Mesenchymal stem cell (in vitro differentiated cells and primary cell): ENCODE results near the gene SLC25A44. TPM values are rescaled to one million over a fixed set of nuclear protein-coding genes. Genes with fewer than 3 reads are reported as not detected.
A peak's percentile ranks its signal among the peaks of the same experiment; 100 is the strongest.

Experiments used
- DNase-seq: peaks from one replicate; pipeline ENCODE4 v3.0.0-alpha.2; 2013
- H2AFZ ChIP-seq: one replicate; pipeline ENCODE4 v1.6.1; 2013; ENCODE audit warnings: low read depth, mild to moderate bottlenecking, control low read depth, inconsistent platforms, low read length, moderate library complexity
- H2AK5ac ChIP-seq: 2 replicates; pipeline ENCODE4 v1.6.1; 2013; ENCODE audit warnings: low read length, moderate library complexity, mild to moderate bottlenecking, inconsistent platforms; ENCODE audit not compliant: severe bottlenecking
- H2BK120ac ChIP-seq: one replicate; pipeline ENCODE4 v1.6.1; 2013; ENCODE audit warnings: low read depth, mild to moderate bottlenecking, inconsistent platforms, low read length, moderate library complexity
- H2BK12ac ChIP-seq, 2 experiments: one replicate each; pipeline ENCODE4 v1.6.1; 2013; ENCODE audit warnings: inconsistent platforms in 2 of 2, low read length in 2 of 2, mild to moderate bottlenecking in 2 of 2, moderate library complexity in 2 of 2, control low read depth in 1 of 2
- H2BK15ac ChIP-seq: one replicate; pipeline ENCODE4 v1.6.1; 2013; ENCODE audit warnings: mild to moderate bottlenecking, low read depth, inconsistent platforms; ENCODE audit not compliant: poor library complexity, severe bottlenecking
- H2BK5ac ChIP-seq: 2 replicates; pipeline ENCODE4 v1.6.1; 2013; ENCODE audit warnings: low read depth, mild to moderate bottlenecking, low read length, control low read depth, inconsistent platforms; ENCODE audit not compliant: poor library complexity, severe bottlenecking
- H3K14ac ChIP-seq, 2 experiments: one replicate each; pipeline ENCODE4 v1.6.1; 2013; ENCODE audit warnings: inconsistent platforms in 2 of 2, low read length in 2 of 2, control low read depth in 1 of 2, mild to moderate bottlenecking in 1 of 2, moderate library complexity in 1 of 2
- H3K18ac ChIP-seq, 2 experiments: one replicate each; pipeline ENCODE4 v1.6.1; 2013; ENCODE audit warnings: inconsistent platforms in 2 of 2, low read length in 2 of 2, control low read depth in 1 of 2, low read depth in 1 of 2, mild to moderate bottlenecking in 1 of 2
- H3K23ac ChIP-seq, 2 experiments: one replicate each; pipeline ENCODE4 v1.6.1; 2013; ENCODE audit warnings: inconsistent platforms in 2 of 2, low read length in 2 of 2, mild to moderate bottlenecking in 2 of 2, moderate library complexity in 2 of 2, control low read depth in 1 of 2
- H3K27ac ChIP-seq: 2 replicates; pipeline ENCODE4 v1.5.1; 2013; ENCODE audit warnings: mild to moderate bottlenecking, moderate library complexity, low read length, control low read depth, inconsistent platforms; ENCODE audit not compliant: poor library complexity, severe bottlenecking
- H3K27me3 ChIP-seq, 2 experiments: 2 replicates each; pipeline versions ENCODE4 v1.6.1 to v1.7.0; 2013; ENCODE audit warnings: low read length in 2 of 2, mild to moderate bottlenecking in 2 of 2, moderate library complexity in 2 of 2, control low read depth in 1 of 2, inconsistent platforms in 1 of 2; ENCODE audit not compliant: control insufficient read depth in 1 of 2, insufficient read depth in 1 of 2
- H3K36me3 ChIP-seq, 2 experiments: 2 replicates each; pipeline versions ENCODE4 v1.6.1 to v1.7.0; 2013; ENCODE audit warnings: low read length in 2 of 2, control low read depth in 1 of 2, inconsistent platforms in 1 of 2, low read depth in 1 of 2, mild to moderate bottlenecking in 1 of 2; ENCODE audit not compliant: insufficient read depth in 2 of 2, control insufficient read depth in 1 of 2
- H3K4ac ChIP-seq, 2 experiments: one replicate each; pipeline ENCODE4 v1.6.1; 2013; ENCODE audit warnings: inconsistent platforms in 2 of 2, low read length in 2 of 2, mild to moderate bottlenecking in 2 of 2, moderate library complexity in 2 of 2, control low read depth in 1 of 2, low read depth in 1 of 2
- H3K4me1 ChIP-seq: 2 replicates; pipeline ENCODE4 v1.6.1; 2013; ENCODE audit warnings: low read depth, low read length, control low read depth; ENCODE audit not compliant: control insufficient read depth, insufficient read depth
- H3K4me2 ChIP-seq: 2 replicates; pipeline ENCODE4 v1.6.1; 2013; ENCODE audit warnings: low read length, mild to moderate bottlenecking, inconsistent platforms; ENCODE audit not compliant: poor library complexity, severe bottlenecking
- H3K4me3 ChIP-seq, 2 experiments: 2 replicates each; pipeline versions ENCODE4 v1.5.1 to v1.7.0; 2013; ENCODE audit warnings: low read length in 2 of 2, mild to moderate bottlenecking in 2 of 2, control low read depth in 1 of 2, low read depth in 1 of 2; ENCODE audit not compliant: insufficient read depth in 1 of 2
- H3K79me1 ChIP-seq: replicated peaks from 2 replicates; pipeline ENCODE4 v1.6.1; 2013; ENCODE audit warnings: mild to moderate bottlenecking, control low read depth, low read length, inconsistent platforms; ENCODE audit not compliant: poor library complexity, severe bottlenecking
- H3K9ac ChIP-seq: 2 replicates; pipeline ENCODE4 v1.7.0; 2013; ENCODE audit warnings: mild to moderate bottlenecking, low read length, moderate library complexity
- H3K9me3 ChIP-seq: 2 replicates; pipeline ENCODE4 v1.7.0; 2013; ENCODE audit warnings: mild to moderate bottlenecking, low read length; ENCODE audit not compliant: control insufficient read depth
- H4K8ac ChIP-seq: one replicate; pipeline ENCODE4 v1.6.1; 2013; ENCODE audit warnings: inconsistent platforms, mild to moderate bottlenecking, low read length, moderate library complexity
- H4K91ac ChIP-seq: one replicate; pipeline ENCODE4 v1.6.1; 2013; ENCODE audit warnings: mild to moderate bottlenecking, low read length, inconsistent platforms
- WGBS: methylation state at CpG from one replicate; pipeline ENCODE4 v1.1.7; 2013; ENCODE audit warnings: mixed read lengths; 5-methylcytosine and 5-hydroxymethylcytosine counted together
- polyA plus RNA-seq, 2 experiments: library from polyadenylated mRNA; stranded (reverse); fragments of 200-250 nt; gene quantifications; one replicate each; pipeline ENCODE4 v1.2.3, GENCODE V29; 2013

Gene SLC25A44, protein sequence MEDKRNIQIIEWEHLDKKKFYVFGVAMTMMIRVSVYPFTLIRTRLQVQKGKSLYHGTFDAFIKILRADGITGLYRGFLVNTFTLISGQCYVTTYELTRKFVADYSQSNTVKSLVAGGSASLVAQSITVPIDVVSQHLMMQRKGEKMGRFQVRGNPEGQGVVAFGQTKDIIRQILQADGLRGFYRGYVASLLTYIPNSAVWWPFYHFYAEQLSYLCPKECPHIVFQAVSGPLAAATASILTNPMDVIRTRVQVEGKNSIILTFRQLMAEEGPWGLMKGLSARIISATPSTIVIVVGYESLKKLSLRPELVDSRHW
- polyA plus RNA-seq (2013, experiment 1 of 2): 21.8 TPM
- polyA plus RNA-seq (2013, experiment 2 of 2): 20.8 TPM

DNA sequence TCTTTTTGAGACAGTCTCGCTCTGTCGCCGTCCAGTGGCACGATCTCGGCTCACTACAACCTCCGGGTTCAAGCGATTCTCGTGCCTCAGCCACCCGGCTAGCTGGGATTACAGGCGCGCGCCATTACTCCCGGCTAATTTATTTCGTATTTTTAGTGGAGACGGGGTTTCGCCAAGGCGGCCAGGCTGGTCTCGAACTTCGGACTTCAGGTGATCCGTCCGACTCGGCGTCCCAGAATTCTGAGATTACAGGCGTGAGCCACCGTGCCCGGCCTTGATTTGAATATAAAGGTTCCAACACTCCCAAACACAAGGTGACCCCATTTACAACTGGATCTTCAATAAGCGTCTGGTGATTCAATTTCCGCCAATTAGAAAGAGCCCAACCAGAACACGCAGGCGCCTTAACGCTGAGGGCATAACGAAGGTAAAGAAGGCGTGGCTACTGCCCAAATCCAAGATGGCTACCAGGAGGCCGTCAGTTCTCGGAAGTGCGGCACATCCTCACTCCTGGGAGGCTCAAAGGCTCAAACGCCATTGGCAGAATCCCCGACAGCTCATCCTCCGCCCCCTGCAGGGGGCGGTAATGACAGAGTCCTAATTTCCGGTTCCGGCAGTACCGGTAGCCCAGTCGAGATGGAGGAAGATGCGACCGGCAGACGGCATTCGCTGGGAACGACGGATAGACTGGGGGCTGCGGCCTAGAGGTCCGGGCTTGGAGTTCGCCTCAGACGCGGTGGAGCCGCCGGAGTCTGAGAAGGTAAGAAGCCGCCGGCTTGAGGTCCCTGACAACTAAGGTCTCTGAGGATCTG, at the start of gene SLC25A44:
SLC25A44 (plus strand) TSS at position 617 of the 812 bp plus-strand sequence. CDS start 5,744 bp downstream, outside the sequence.
- Histone ChIP-seq H2BK15ac (peak within 1 kb of the TSS; percentile 99), H3K9ac (peak within 1 kb of the TSS; percentile 90), H3K4me2 (peak within 1 kb of the TSS; percentile 81), H3K4me1 (peaks cover 8% of the 10 kb centered on the region), H3K4me3 (peak within 1 kb of the TSS; percentile 85 to 94), H3K36me3 (peaks cover 6 to 22% of the 10 kb centered on the region in 2 experiments), H4K91ac (peak within 1 kb of the TSS; percentile 75), H4K8ac (peak within 1 kb of the TSS; percentile 97), H2BK120ac (peak within 1 kb of the TSS; percentile 71), H3K27ac (peak within 1 kb of the TSS; percentile 41), H3K27me3 (no peaks in the 10 kb centered on the region), H3K4ac (peak within 1 kb of the TSS; percentile 60 to 89), H3K18ac (peak within 1 kb of the TSS; percentile 84 to 88), H3K14ac (peak within 1 kb of the TSS in 1 of 2 experiments; percentile 19), H2BK12ac (peak within 1 kb of the TSS; percentile 29 to 77), H2AK5ac (peak within 1 kb of the TSS; percentile 88), H2BK5ac (no peak within 1 kb of the TSS), H2AFZ (peak within 1 kb of the TSS; percentile 92), H3K9me3 (no peaks in the 10 kb centered on the region), H3K23ac (no peak within 1 kb of the TSS), H3K79me1 (peaks cover 18% of the 10 kb centered on the region)
- WGBS: 32% methylated on average over 59 of the region's 59 CpGs
- peak; percentile 99 for DNase-seq

DNA sequence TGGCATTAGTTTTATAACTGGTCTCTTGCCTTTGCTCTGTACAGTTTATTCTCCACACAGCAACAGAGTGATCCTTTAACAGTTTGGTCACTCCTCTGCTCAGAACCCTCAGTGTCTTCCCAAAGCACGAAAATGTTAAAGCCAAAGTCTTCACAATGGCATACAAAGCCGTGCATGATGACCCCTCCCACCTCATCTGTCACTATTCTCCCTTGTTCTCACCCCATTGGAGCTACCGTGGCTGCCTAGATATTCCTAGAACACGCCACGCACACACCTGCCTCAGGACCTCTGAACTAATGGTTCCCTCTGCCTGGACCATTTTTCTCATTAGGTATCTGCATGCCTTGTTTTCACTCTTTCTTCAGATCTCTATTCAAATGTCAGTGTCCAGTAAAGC, 49.2 kb upstream of the SLC25A44 start:
- no peak overlapping the region for H2BK120ac ChIP-seq
- no peaks in the 10 kb centered on the region for H3K9me3 ChIP-seq
- H4K8ac ChIP-seq: no peak overlapping the region
- H3K4me3 ChIP-seq: no peak overlapping the region
- H3K9ac ChIP-seq: peak overlapping the region; percentile 20
- no peak overlapping the region for H2BK12ac ChIP-seq
- peak; percentile 66 for DNase-seq
- no peak overlapping the region for H2AK5ac ChIP-seq
- H4K91ac ChIP-seq: no peak overlapping the region
- no peak overlapping the region for H3K4ac ChIP-seq
- H3K36me3 ChIP-seq: peaks cover 20 to 21% of the 10 kb centered on the region in 2 experiments
- no peak overlapping the region for H3K14ac ChIP-seq
- no peak overlapping the region for H3K27ac ChIP-seq
- no peak overlapping the region for H2BK15ac ChIP-seq
- peaks cover 0 to 26% of the 10 kb centered on the region in 2 experiments for H3K27me3 ChIP-seq
- H3K18ac ChIP-seq: no peak overlapping the region
- H2BK5ac ChIP-seq: no peak overlapping the region
- H2AFZ ChIP-seq: no peak overlapping the region
- H3K79me1 ChIP-seq: no peaks in the 10 kb centered on the region
- H3K23ac ChIP-seq: no peak overlapping the region
- WGBS: 87% methylated on average over 5 of the region's 5 CpGs
- peaks cover 6% of the 10 kb centered on the region for H3K4me1 ChIP-seq
- H3K4me2 ChIP-seq: no peak overlapping the region

DNA sequence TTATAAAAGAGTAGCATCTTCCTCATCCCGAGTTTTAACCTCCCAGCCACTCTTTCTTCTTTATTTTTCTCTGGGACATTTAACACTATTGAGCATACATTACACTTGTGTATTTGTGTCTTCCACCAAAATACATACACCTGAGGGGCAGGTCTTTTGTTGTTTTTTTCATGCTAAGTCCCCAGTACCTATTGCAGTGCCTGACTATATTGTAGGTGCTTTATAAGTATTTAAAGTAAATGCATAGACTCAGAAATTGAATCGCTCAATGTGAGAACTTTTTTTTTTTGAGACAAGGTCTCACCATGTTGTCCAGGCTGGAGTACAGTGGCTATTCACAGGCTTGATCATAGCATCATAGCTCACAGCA, 48.3 kb upstream of the SLC25A44 start:
- Histone ChIP-seq H2BK15ac (no peak overlapping the region), H3K36me3 (peaks cover 11 to 12% of the 10 kb centered on the region in 2 experiments), H3K9me3 (no peaks in the 10 kb centered on the region), H2BK12ac (no peak overlapping the region), H3K27ac (no peak overlapping the region), H3K14ac (no peak overlapping the region), H3K4me2 (no peak overlapping the region), H3K27me3 (peaks cover 4 to 35% of the 10 kb centered on the region in 2 experiments), H3K23ac (no peak overlapping the region), H3K9ac (peak overlapping the region; percentile 77), H3K18ac (no peak overlapping the region), H2AFZ (no peak overlapping the region), H3K79me1 (no peaks in the 10 kb centered on the region), H3K4me1 (peaks cover 14% of the 10 kb centered on the region), H3K4ac (no peak overlapping the region), H4K91ac (no peak overlapping the region), H3K4me3 (no peak overlapping the region), H2BK120ac (no peak overlapping the region), H4K8ac (no peak overlapping the region), H2BK5ac (no peak overlapping the region), H2AK5ac (no peak overlapping the region)
- DNase-seq: no peak
- 93% methylated on average over 2 of the region's 2 CpGs for WGBS
